Motor neuron (in vitro differentiated cells): ENCODE measurements around the gene MYADML2. TPM values are rescaled to one million over a fixed set of nuclear protein-coding genes. Genes with fewer than 3 reads are reported as not detected.

Experiments used
- ATAC-seq, 8 experiments: fragments of 200-7000 bp; cut with Tn5 transposase; replicated peaks in 6 of 8; 2 replicates each; pipeline ENCODE4 v1.8.0; 2021; ENCODE audit warnings: mild to moderate bottlenecking in 8 of 8, moderate library complexity in 8 of 8
- H3K27ac ChIP-seq, 2 donors: fragments of 250-450 bp; sonication (Bioruptor Pico); 2 replicates each; pipeline ENCODE4 v1.9.0; 2021; ENCODE audit warnings: antibody characterized with exemption in 2 of 2, mild to moderate bottlenecking in 2 of 2, moderate library complexity in 1 of 2
- H3K4me1 ChIP-seq, 2 donors: fragments of 250-450 bp; sonication (Bioruptor Pico); replicated peaks in 1 of 2; 2 replicates each; pipeline ENCODE4 v1.6.1; 2021; ENCODE audit warnings: antibody characterized with exemption in 2 of 2, mild to moderate bottlenecking in 2 of 2, moderate library complexity in 1 of 2
- H3K4me3 ChIP-seq, 5 donors: fragments of 250-450 bp; sonication (Bioruptor Pico); 2 replicates each; pipeline ENCODE4 v1.9.0; 2021; ENCODE audit warnings: antibody characterized with exemption in 5 of 5, mild to moderate bottlenecking in 5 of 5, moderate library complexity in 4 of 5
- WGBS, 10 experiments: fragments of 450-650 bp; shearing (Covaris generic); methylation state at CpG; one replicate each; pipeline ENCODE4 v1.0.0; 2022; 5-methylcytosine and 5-hydroxymethylcytosine counted together
- in situ Hi-C, 9 experiments: fragments of 400-800 bp; cut with MboI; loops; one replicate each; pipeline ENCODE4 v1.15.0; 2021; ENCODE audit warnings: low sequenced_read_pairs in 9 of 9, low pct_unique_long_range_greater_than_20kb in 2 of 9; ENCODE audit not compliant: unreplicated experiment in 9 of 9
- total RNA-seq, 8 experiments: library from RNA; unstranded; fragments of 300-600 nt; gene quantifications; 2 replicates each; pipeline versions ENCODE4 v1.2.3 to v1.2.4, GENCODE V29; 2022

MYADML2 gene
- total RNA-seq, 8 experiments from 2014 or later: 0.10 to 1.4 (median 0.47) TPM

GRCh38 chr17:81890447-81891302 is 56.4 kb downstream of the MYADML2 start:
- ATAC-seq: peak in 2 of 8 experiments; percentile 17 to 20
- in situ Hi-C loops: no loop called here
- 0 to 80% (median 14%) methylated on average over 2 to 18 of the region's 69 CpGs; no CpG with 5 or more reads in 3 of the 10 experiments for WGBS, 10 experiments
- H3K4me3 ChIP-seq: peak overlapping the region; percentile 60 to 99 (median 86)
- peaks cover 11 to 14% of the 10 kb centered on the region in 2 donors for H3K4me1 ChIP-seq
- peak overlapping the region; percentile 95 to 99 for H3K27ac ChIP-seq

Other genes starting within 250 kb of the MYADML2 start
- gene MRPL12, start 243.9 kb downstream of the MYADML2 start, total RNA-seq: 100 to 1,000 TPM in 2 of 8 experiments, 10 to 100 TPM in 6; 17.0 to 155 (median 39.6) TPM
- 10 to 100 TPM in 3 of 8 experiments, 1 to 10 TPM in 5; 2.4 to 24.9 (median 5.0) TPM for gene SLC25A10, start 234.9 kb downstream of the MYADML2 start, total RNA-seq
- under 1 TPM in 4 of 8 experiments, not detected in 4; 0.14 to 0.66 (median 0.32) TPM for gene GCGR, start 143.1 kb downstream of the MYADML2 start, total RNA-seq
- 100 to 1,000 TPM in 4 of 8 experiments, 10 to 100 TPM in 4; 18.1 to 139 (median 101) TPM for gene MCRIP1, start 113.9 kb downstream of the MYADML2 start, total RNA-seq
- gene PPP1R27, start 112.2 kb downstream of the MYADML2 start, total RNA-seq: 1 to 10 TPM in 4 of 8 experiments, under 1 TPM in 3, not detected in 1; 0.73 to 1.3 (median 1.1) TPM
- 100 to 1,000 TPM; 116 to 461 (median 257) TPM for gene P4HB, start 86.7 kb downstream of the MYADML2 start, total RNA-seq
- gene ARHGDIA, start 75.9 kb downstream of the MYADML2 start, total RNA-seq: 100 to 1,000 TPM in 5 of 8 experiments, 10 to 100 TPM in 3; 44.7 to 276 (median 151) TPM
- gene ALYREF, start 55.6 kb downstream of the MYADML2 start, total RNA-seq: 100 to 1,000 TPM in 3 of 8 experiments, 10 to 100 TPM in 5; 52.7 to 176 (median 78.1) TPM
- 100 to 1,000 TPM in 6 of 8 experiments, 10 to 100 TPM in 2; 80.4 to 181 (median 120) TPM for gene ANAPC11, start 55.5 kb downstream of the MYADML2 start, total RNA-seq
- under 1 TPM in 7 of 8 experiments, not detected in 1; 0.15 to 0.92 (median 0.43) TPM for gene NPB, start 45.0 kb downstream of the MYADML2 start, total RNA-seq
- gene PCYT2, start 35.8 kb downstream of the MYADML2 start, total RNA-seq: 10 to 100 TPM; 11.3 to 40.6 (median 16.0) TPM
- 10 to 100 TPM in 7 of 8 experiments, 1 to 10 TPM in 1; 7.2 to 37.9 (median 14.5) TPM for gene SIRT7, start 29.1 kb downstream of the MYADML2 start, total RNA-seq
- gene MAFG, start 19.5 kb downstream of the MYADML2 start, total RNA-seq: 10 to 100 TPM in 5 of 8 experiments, 1 to 10 TPM in 3; 6.6 to 23.9 (median 15.4) TPM
- 10 to 100 TPM; 31.5 to 97.7 (median 54.0) TPM for gene PYCR1, start 9.9 kb downstream of the MYADML2 start, total RNA-seq
- gene NOTUM, start 14.0 kb upstream of the MYADML2 start, total RNA-seq: 1 to 10 TPM in 2 of 8 experiments, under 1 TPM in 4, not detected in 2; 0.08 to 1.3 (median 0.40) TPM
- 10 to 100 TPM; 17.3 to 35.1 (median 26.7) TPM for gene ASPSCR1, start 30.4 kb upstream of the MYADML2 start, total RNA-seq
- gene CENPX, start 75.6 kb upstream of the MYADML2 start, total RNA-seq: 100 to 1,000 TPM in 1 of 8 experiments, 10 to 100 TPM in 7; 40.6 to 116 (median 53.3) TPM
- gene LRRC45, start 76.1 kb upstream of the MYADML2 start, total RNA-seq: 10 to 100 TPM in 5 of 8 experiments, 1 to 10 TPM in 3; 2.8 to 18.1 (median 10.7) TPM
- gene RAC3, start 84.4 kb upstream of the MYADML2 start, total RNA-seq: 10 to 100 TPM in 6 of 8 experiments, 1 to 10 TPM in 2; 1.8 to 92.9 (median 52.3) TPM
- gene DCXR, start 90.5 kb upstream of the MYADML2 start, total RNA-seq: 10 to 100 TPM; 55.7 to 94.5 (median 80.7) TPM
- 10 to 100 TPM; 19.3 to 38.6 (median 28.5) TPM for gene RFNG, start 104.6 kb upstream of the MYADML2 start, total RNA-seq
- 10 to 100 TPM; 54.6 to 97.9 (median 78.2) TPM for gene GPS1, start 104.7 kb upstream of the MYADML2 start, total RNA-seq
- gene DUS1L, start 118.6 kb upstream of the MYADML2 start, total RNA-seq: 10 to 100 TPM; 32.3 to 91.1 (median 47.2) TPM
- gene FASN, start 151.0 kb upstream of the MYADML2 start, total RNA-seq: 100 to 1,000 TPM in 4 of 8 experiments, 10 to 100 TPM in 4; 32.4 to 333 (median 89.0) TPM